HCT116 (cell line): ENCODE results near the gene AQP10. TPM values are rescaled to one million over a fixed set of nuclear protein-coding genes. Genes with fewer than 3 reads are reported as not detected.

Experiments used
- ATAC-seq: fragments of 200-7000 bp; cut with Tn5 transposase; 2 replicates; pipeline ENCODE4 v1.9.1; 2020; ENCODE audit warnings: mild to moderate bottlenecking, moderate library complexity
- BruUV-seq: library from RNA; stranded (reverse); fragments of 400-500 nt; replicated peaks from 2 replicates; lab custom pipeline; 2021; lab: Mats Ljungman, UMichigan
- CTCF ChIA-PET: fragments of 300-600 bp; sonication (Branson Sonifier 250); formaldehyde crosslinking; loops from one replicate; lab custom pipeline; 2021; ENCODE audit warnings: antibody characterized with exemption; lab: Charles Lee
- POLR2A ChIA-PET: fragments of 300-600, 350-600 bp; sonication (Branson Sonifier 250); formaldehyde crosslinking; loops from one replicate; lab custom pipeline; 2021; ENCODE audit warnings: antibody characterized with exemption; lab: Charles Lee
- RAD21 ChIA-PET, 2 experiments: fragments of 300-600 bp; sonication (Branson Sonifier 250); formaldehyde crosslinking; loops; one replicate each; lab custom pipeline; 2023; ENCODE audit warnings: low total read pairs in 2 of 2; ENCODE audit not compliant: uncharacterized antibody in 2 of 2, unreplicated experiment in 2 of 2, low non-redundant PET in 1 of 2; lab: Charles Lee
- DNase-seq: peaks from one replicate; pipeline ENCODE4 v3.0.0-alpha.2; 2010; ENCODE audit warnings: low read depth, low spot score
- H2AFZ ChIP-seq: fragments of 200-600 bp; shearing (Covaris generic), sonication (generic); 2 replicates; pipeline ENCODE4 v1.6.1; 2017; ENCODE audit warnings: low read depth, mixed run types, mixed read lengths, antibody characterized with exemption, low read length; ENCODE audit not compliant: poor library complexity, severe bottlenecking
- H3K27ac ChIP-seq: 2 replicates; pipeline ENCODE4 v1.5.1; 2012; ENCODE audit warnings: low read depth, low read length
- H3K27me3 ChIP-seq: fragments of 200-600 bp; sonication (generic); 2 replicates; pipeline ENCODE4 v1.6.1; 2016; ENCODE audit warnings: mixed run types, low read length, mixed read lengths; ENCODE audit not compliant: insufficient read depth
- H3K36me3 ChIP-seq, 2 experiments: fragments of 200-500 bp in 1 of 2; fragments of 200-600 bp in 1 of 2; sonication (Bioruptor generic) in 1 of 2; sonication (generic) in 1 of 2; 2 replicates each; pipeline versions ENCODE4 v1.5.1 to v1.6.1; 2014 to 2016; ENCODE audit warnings: low read length in 2 of 2, inconsistent platforms in 1 of 2, mixed read lengths in 1 of 2, mixed run types in 1 of 2; ENCODE audit not compliant: insufficient read depth in 2 of 2, control insufficient read depth in 1 of 2
- H3K4me1 ChIP-seq, 2 experiments: fragments of 200-600 bp in 1 of 2; sonication (generic) in 1 of 2; 2 replicates each; pipeline versions ENCODE4 v1.5.1 to v1.6.1; 2012 to 2017; ENCODE audit warnings: low read length in 2 of 2, inconsistent platforms in 1 of 2, mild to moderate bottlenecking in 1 of 2, mixed read lengths in 1 of 2, mixed run types in 1 of 2, moderate library complexity in 1 of 2; ENCODE audit not compliant: insufficient read depth in 2 of 2, control insufficient read depth in 1 of 2
- H3K4me2 ChIP-seq: fragments of 200-600 bp; sonication (generic); 2 replicates; pipeline ENCODE4 v1.6.1; 2017; ENCODE audit warnings: mixed run types, low read length, mixed read lengths
- H3K4me3 ChIP-seq, 2 experiments: fragments of 200-600 bp in 1 of 2; sonication (generic) in 1 of 2; replicated peaks in 1 of 2; 2 replicates each; pipeline ENCODE4 v1.5.1; 2011 to 2016; ENCODE audit warnings: low read length in 2 of 2, control low read depth in 1 of 2, low read depth in 1 of 2, mild to moderate bottlenecking in 1 of 2, mixed read lengths in 1 of 2, mixed run types in 1 of 2
- H3K79me2 ChIP-seq: fragments of 200-600 bp; sonication (generic); 2 replicates; pipeline ENCODE4 v1.6.1; 2017; ENCODE audit warnings: mild to moderate bottlenecking, mixed run types, low read length, moderate library complexity, mixed read lengths; ENCODE audit not compliant: insufficient read depth
- H3K9ac ChIP-seq: fragments of 200-600 bp; sonication (generic); 2 replicates; pipeline ENCODE4 v1.6.1; 2016; ENCODE audit warnings: low read length, mixed read lengths
- H3K9me2 ChIP-seq: fragments of 200-600 bp; sonication (generic), shearing (Covaris generic); 2 replicates; pipeline ENCODE4 v1.6.1; 2017; ENCODE audit warnings: mixed run types, mild to moderate bottlenecking, moderate library complexity; ENCODE audit not compliant: insufficient read depth
- H3K9me3 ChIP-seq, 2 experiments: fragments of 200-500 bp in 1 of 2; fragments of 200-600 bp in 1 of 2; sonication (Bioruptor generic) in 1 of 2; sonication (generic) in 1 of 2; 2 replicates each; pipeline ENCODE4 v1.6.1; 2014 to 2017; ENCODE audit warnings: low read length in 2 of 2, mixed read lengths in 2 of 2, inconsistent platforms in 1 of 2, low read depth in 1 of 2, mild to moderate bottlenecking in 1 of 2, mixed run types in 1 of 2, moderate library complexity in 1 of 2; ENCODE audit not compliant: control insufficient read depth in 1 of 2, insufficient read depth in 1 of 2
- H4K20me1 ChIP-seq: fragments of 200-600 bp; sonication (generic), shearing (Covaris generic); 2 replicates; pipeline ENCODE4 v1.6.1; 2017; ENCODE audit warnings: mixed run types, mild to moderate bottlenecking, moderate library complexity; ENCODE audit not compliant: insufficient read depth
- ATF3 ChIP-seq: IDR thresholded peaks from 2 replicates; pipeline ENCODE4 v1.6.1; 2012
- CBX3 ChIP-seq: IDR thresholded peaks from 2 replicates; pipeline ENCODE4 v1.6.1; 2012; ENCODE audit warnings: low read depth
- EZH2phosphoT487 ChIP-seq: fragments of 200-600 bp; IDR thresholded peaks from 2 replicates; pipeline ENCODE4 v1.6.1; 2018; ENCODE audit warnings: antibody characterized with exemption, borderline replicate concordance
- FOSL1 ChIP-seq: IDR thresholded peaks from 2 replicates; pipeline ENCODE4 v1.6.1; 2012; ENCODE audit warnings: low read depth
- JUND ChIP-seq: IDR thresholded peaks from 2 replicates; pipeline ENCODE4 v1.6.1; 2012
- MAX ChIP-seq: IDR thresholded peaks from 2 replicates; pipeline ENCODE4 v1.6.1; 2012
- SRF ChIP-seq: IDR thresholded peaks from 2 replicates; pipeline ENCODE4 v1.6.1; 2012; ENCODE audit warnings: low read depth
- YY1 ChIP-seq: IDR thresholded peaks from 2 replicates; pipeline ENCODE4 v1.6.1; 2011; ENCODE audit warnings: low read length, low read depth, moderate library complexity, mild to moderate bottlenecking; ENCODE audit not compliant: insufficient replicate concordance; ENCODE audit errors: extremely low read depth
- ZFX ChIP-seq: fragments of 450-650 bp; IDR thresholded peaks from 2 replicates; pipeline ENCODE4 v1.6.1; 2017
- intact Hi-C: fragments of 100-400 bp; cut with micrococcal nuclease; formaldehyde crosslinking; loops from 2 replicates; pipeline ENCODE4 v1.10.0; 2022
- total RNA-seq: library from RNA; stranded (reverse); gene quantifications from one replicate; pipeline ENCODE4 v1.2.1, GENCODE V29; 2021; ENCODE audit not compliant: unreplicated experiment

AQP10 gene
- total RNA-seq, 1 experiment from 2014 or later = not detected

DNA sequence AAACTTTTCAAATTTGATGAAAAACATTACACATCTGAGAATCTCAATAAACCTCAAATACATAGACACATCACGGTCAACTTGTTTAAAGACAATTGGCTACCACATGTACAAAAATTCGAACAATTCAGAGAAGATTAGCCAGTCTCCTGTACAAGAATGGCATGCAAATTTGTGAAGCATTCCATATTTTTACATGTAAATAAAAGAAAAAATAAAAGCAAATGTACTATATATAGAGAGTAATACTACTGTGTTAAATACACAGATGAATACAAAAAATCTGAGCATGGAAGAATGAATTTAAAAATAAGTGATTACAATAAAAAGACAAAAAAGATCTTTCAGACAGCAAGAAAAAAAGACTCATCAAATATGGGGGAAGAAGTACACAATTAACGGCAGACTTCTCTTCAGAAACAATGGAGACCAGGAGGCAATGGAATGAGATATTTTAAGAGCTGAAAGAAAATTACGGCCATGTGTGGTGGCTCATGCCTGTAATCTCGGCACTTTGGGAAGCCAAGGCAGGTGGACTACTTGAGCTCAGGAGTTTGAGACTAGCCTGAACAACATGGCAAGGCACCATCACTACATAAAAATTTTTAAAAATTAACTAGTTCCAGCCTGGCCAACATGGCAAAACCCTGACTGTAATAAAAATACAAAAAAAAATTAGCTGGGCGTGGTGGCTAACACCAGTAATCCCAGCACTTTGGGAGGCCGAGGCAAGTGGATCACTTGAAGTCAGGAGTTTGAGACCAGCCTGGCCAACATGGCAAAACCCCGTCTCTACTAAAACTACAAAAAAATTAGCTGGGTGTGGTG lies 25.3 kb upstream of the AQP10 start:
- no peak for ATAC-seq
- RAD21 ChIA-PET = no interaction called here

GRCh38 chr1:154301582-154301981 lies 19.3 kb upstream of the AQP10 start:
- intact Hi-C loops = no loop called here
- H2AFZ ChIP-seq = no peak overlapping the region
- no peak for TF ChIP-seq JUND
- TF ChIP-seq ATF3 = no peak
- TF ChIP-seq ZFX = no peak
- TF ChIP-seq FOSL1 = no peak
- no peak overlapping the region for H3K4me2 ChIP-seq
- CTCF ChIA-PET = no interaction called here
- RAD21 ChIA-PET = no interaction called here
- H3K9ac ChIP-seq = no peak overlapping the region
- H4K20me1 ChIP-seq = no peaks in the 10 kb centered on the region
- no peaks in the 10 kb centered on the region for H3K36me3 ChIP-seq
- no peaks in the 10 kb centered on the region for H3K27me3 ChIP-seq
- H3K4me1 ChIP-seq = no peaks in the 10 kb centered on the region
- POLR2A ChIA-PET = no interaction called here
- H3K4me3 ChIP-seq = no peak overlapping the region
- H3K27ac ChIP-seq = no peak overlapping the region
- H3K79me2 ChIP-seq = no peaks in the 10 kb centered on the region
- no TSS peak for BruUV-seq
- DNase-seq (no peak), ATAC-seq (no peak)
- no peaks in the 10 kb centered on the region for H3K9me2 ChIP-seq
- no peaks in the 10 kb centered on the region for H3K9me3 ChIP-seq

More for the DNA sequence above, 25.3 kb upstream of the AQP10 start:
- H3K36me3 ChIP-seq = no peaks in the 10 kb centered on the region; a peak in 1 of 4 replicates
- no TSS peak for BruUV-seq
- no peaks in the 10 kb centered on the region for H3K9me2 ChIP-seq
- CTCF ChIA-PET = no interaction called here
- no peaks in the 10 kb centered on the region for H3K27me3 ChIP-seq
- no peaks in the 10 kb centered on the region for H3K4me1 ChIP-seq
- no peak overlapping the region for H3K4me2 ChIP-seq
- no peak overlapping the region for H3K27ac ChIP-seq
- DNase-seq = peak; percentile 13
- POLR2A ChIA-PET = no interaction called here
- H2AFZ ChIP-seq = peak overlapping the region; percentile 40
- no peak overlapping the region for H3K9ac ChIP-seq
- intact Hi-C loops = no loop called here
- no peak overlapping the region for H3K4me3 ChIP-seq
- no peaks in the 10 kb centered on the region for H3K79me2 ChIP-seq
- peaks cover 9 to 11% of the 10 kb centered on the region in 2 experiments; a peak in 3 of 4 replicates for H3K9me3 ChIP-seq
- H4K20me1 ChIP-seq = no peaks in the 10 kb centered on the region
- TF ChIP-seq MAX (no peak), CBX3 (peak; percentile 99), ZFX (no peak), SRF (no peak), FOSL1 (no peak), YY1 (peak; percentile 80), EZH2phosphoT487 (no peak)
